NCI-H2107 treated with DMSO at 0.1 percent for 48 hours (cell line): Measurements from ENCODE around the gene ABTB2.

Experiments
- DNase-seq: peaks from one replicate; lab custom pipeline; 2025; ENCODE audit not compliant: unreplicated experiment; lab: John Stamatoyannopoulos, UW

The ABTB2 gene

DNA sequence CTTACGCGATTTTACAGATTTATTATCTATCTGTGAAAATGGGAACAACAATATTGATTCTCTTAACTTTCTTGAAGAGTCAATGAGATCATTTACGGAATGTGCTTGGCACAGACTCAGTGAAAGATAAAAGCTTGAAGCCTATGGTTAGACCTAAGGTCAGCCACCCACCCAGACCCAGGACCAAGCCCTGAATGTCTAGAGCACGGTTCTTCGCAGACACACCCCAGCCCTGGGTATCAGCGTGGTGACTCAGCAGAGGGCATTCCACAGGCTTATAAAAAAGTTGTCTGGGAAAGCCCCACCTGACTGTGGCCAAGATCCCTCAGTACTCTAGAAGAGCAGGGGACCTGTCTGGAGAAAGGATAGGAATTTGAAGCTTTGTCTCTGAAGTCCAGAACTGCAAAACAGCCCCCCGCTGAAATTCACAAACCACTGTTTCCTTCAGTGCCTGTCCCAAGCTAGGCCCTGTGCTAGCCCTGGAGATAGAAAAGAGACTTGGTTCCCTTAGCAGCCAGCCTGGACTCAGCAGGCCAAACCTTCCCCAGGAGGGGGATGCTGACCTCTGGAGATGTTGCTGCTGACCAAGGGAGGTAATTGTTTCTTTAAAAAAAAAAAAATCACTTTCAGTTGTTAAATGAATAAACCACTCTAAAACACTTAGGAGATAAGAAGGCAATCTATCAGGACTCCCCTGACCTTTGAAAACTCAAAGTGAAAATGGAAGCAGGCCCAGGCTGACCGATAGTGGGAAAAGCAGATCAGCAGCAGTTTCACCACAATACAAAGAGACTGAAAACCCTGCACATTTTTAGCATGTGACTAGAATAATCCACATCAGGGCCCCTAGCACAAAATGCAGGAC is 114.0 kb downstream of the ABTB2 start:
- no peak for DNase-seq

DNA sequence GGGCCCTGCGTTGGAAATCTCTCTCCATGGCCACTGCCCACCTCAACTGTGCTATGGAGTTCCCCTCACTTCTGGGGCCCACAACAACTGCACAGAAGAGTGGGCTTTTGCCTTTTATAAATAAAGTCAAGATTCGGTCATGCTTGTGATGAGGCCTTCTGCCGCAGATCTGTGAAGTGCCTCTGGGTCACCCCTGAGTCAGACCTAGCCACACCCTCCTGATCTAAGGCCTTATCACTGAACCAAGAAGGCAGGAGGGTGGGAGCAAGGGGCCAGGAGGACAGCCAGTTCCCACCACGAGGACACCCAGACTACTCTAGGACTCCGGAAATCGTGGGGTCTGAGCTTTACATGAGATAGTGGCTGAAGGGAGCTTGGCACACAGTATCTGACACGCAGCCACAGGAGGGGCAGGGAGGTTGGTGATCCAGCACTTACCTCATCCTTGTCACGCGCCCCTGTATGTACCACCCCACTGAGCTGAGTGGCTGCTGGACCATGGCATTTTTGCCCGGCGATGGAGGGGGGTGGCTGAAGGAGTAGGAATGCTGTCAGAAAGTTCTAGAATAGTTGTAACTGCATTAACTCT is 115.7 kb downstream of the ABTB2 start:
- no peak for DNase-seq

GRCh38 chr11:34240150-34240494 is 117.7 kb downstream of the ABTB2 start:
- no peak for DNase-seq

GRCh38 chr11:34239465-34240149 is 118.2 kb downstream of the ABTB2 start:
- no peak for DNase-seq

GRCh38 chr11:34238966-34239365 is 118.8 kb downstream of the ABTB2 start:
- no peak for DNase-seq

- DNase-seq = no peak
Observed at GRCh38 chr11:34238533-34238932, 119.3 kb downstream of the ABTB2 start.

GRCh38 chr11:34236572-34236971 is 121.2 kb downstream of the ABTB2 start:
- DNase-seq = no peak

DNA sequence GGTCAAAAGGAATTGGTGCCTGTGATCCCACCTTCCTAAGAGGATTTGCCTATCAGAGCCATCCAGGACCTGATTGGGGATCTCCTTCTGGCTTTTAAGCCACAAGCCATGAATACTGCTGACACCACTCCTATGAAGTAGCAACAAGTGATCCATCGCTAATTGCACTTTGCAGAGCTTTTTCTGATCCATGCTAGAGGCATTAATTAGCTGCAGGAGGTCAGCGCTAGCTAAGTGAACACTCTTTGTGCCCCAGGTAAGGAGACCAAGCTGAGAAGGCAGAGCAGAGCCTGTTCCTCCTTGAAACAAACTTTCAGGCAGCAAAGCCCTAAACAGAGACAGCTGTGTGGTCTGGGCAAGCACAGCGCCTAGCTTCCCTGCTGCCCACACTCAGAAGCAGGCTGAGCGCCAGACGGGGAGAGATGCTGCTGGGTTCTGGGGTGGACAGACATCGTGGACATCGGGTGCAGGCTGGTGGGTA is 122.2 kb downstream of the ABTB2 start:
- DNase-seq = no peak

GRCh38 chr11:34235189-34235588 is 122.6 kb downstream of the ABTB2 start:
- DNase-seq = no peak

- no peak for DNase-seq
Observed at GRCh38 chr11:34234086-34234740, 123.6 kb downstream of the ABTB2 start.

DNA sequence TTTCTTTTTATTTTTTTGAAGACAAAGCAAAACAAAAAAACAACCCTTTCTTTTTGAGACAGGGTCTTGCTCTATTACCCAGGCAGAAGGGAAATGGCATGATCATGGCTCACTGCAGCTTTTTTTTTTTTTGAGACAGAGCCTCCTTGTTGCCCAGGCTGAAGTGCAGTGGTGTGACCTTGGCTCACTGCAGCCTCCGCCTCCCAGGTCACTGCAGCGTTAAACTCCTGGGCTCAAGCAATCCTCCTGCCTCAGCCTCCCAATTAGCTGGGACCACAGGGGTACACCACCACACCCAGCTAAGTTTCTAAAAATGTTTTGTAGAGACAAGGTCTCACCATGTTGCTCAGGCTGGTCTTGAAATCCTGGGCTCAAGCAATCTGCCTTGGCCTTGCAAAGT is 124.6 kb downstream of the ABTB2 start:
- DNase-seq = no peak

GRCh38 chr11:34232807-34233206 is 125.0 kb downstream of the ABTB2 start:
- no peak for DNase-seq

- DNase-seq = no peak
Observed at GRCh38 chr11:34226210-34226609, 131.6 kb downstream of the ABTB2 start.

- no peak for DNase-seq
Observed at GRCh38 chr11:34225091-34225490, 132.7 kb downstream of the ABTB2 start.

GRCh38 chr11:34224434-34224966 is 133.3 kb downstream of the ABTB2 start:
- DNase-seq = no peak

DNA sequence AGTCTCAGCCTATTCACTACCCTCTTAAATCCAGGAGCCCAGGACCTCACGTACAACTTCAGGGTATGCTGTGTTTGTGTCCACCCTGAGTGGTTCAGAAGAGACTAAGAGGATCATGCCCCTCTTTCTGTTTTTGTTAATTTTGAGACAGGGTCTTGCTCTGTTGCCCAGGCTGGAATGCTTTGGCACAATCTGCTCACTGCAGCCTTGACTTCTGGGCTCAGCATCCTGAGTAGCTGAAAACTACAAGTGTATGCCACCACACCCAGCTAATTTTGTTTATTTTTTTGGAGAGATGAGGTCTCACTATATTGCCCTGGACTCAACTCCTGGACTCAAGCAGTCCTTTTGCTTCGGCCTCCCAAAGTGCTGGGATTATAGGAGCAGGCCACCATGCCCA is 133.9 kb downstream of the ABTB2 start:
- DNase-seq = no peak

DNA sequence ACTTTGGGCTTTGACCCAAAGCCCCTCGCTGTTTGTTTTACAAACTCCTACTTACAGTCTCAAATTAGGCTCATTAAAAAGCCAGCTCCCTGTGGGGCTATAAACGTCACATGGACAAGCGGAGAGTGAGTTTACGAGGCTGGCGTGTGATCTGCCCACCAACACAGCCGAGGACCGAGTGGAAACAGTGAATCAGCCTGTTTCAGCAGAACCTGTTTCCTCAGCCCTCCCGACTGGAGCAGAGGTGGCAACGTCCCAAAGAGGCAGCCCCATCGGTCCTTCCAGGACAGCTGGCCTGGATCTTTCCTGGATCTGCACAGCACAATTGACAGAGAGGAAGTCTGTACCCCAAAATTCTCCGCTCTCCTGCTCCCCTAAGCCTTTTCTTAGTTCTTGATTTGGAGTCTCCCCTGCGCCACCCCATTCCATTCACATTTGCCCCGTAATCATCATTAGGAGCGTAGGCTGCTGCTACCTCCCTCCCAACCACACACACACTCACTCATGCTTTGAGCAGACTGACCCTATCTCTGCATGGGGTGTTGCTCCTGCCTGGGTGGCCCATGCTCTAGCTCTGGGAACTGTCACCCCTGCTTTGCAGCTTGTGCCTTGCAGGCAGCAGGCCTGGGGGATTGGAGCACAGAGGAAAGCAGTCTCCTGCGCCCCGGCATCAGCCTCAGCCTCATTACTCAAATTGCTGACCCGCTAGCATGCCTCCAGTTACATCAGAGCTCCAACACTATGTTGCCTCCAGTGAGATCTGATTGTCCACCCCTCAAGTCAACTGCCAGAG is 134.6 kb downstream of the ABTB2 start:
- no peak for DNase-seq

- DNase-seq = no peak
Observed at GRCh38 chr11:34222030-34222429, 135.8 kb downstream of the ABTB2 start.

DNA sequence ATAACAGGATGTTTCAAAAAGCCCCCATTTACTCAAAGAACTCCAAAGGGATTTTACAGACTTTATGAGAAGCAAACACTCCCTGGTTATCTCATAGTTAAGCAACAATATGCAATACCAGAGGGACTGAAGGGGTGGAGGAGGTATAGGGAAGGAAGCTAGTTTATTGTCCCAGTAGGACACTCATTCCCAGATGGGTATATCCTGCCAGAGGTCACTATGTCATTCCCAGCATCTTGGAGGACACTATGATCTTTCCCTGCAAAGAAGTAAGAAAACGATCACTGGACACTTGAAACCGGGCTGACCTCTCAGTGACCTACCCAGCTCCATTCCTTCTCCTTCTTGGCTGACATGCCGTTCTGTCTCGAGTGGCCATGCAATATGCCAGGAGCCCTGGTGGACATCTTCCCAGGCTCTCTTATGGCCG is 137.9 kb downstream of the ABTB2 start:
- no peak for DNase-seq

- no peak for DNase-seq
Observed at GRCh38 chr11:34219279-34219678, 138.5 kb downstream of the ABTB2 start.
